ENCODE measurements around the gene MACF1.
"Not testable (repeated sequence)": the region's sequence is repeated elsewhere in the genome, so short reads cannot be mapped to it uniquely, and the experiment has no call there.

MACF1 gene

GRCh38 chr1:39514710-39515124 lies 310.2 kb downstream of the MACF1 start:
- DNase-seq (ENCODE audit: low read depth) = not testable (repeated sequence)

- DNase-seq (ENCODE audit: low read depth) = not testable (repeated sequence)
These were observed 310.9 kb downstream of the MACF1 start for GRCh38 chr1:39515131-39516086.

GRCh38 chr1:39516841-39517240 lies 312.3 kb downstream of the MACF1 start:
- DNase-seq (ENCODE audit: low read depth) = not testable (repeated sequence)

GRCh38 chr1:39517936-39518335 lies 313.4 kb downstream of the MACF1 start:
- DNase-seq (ENCODE audit: low read depth) = not testable (repeated sequence)

- not testable (repeated sequence) for DNase-seq (ENCODE audit: low read depth)
These were observed 314.9 kb downstream of the MACF1 start for GRCh38 chr1:39519376-39519775.

GRCh38 chr1:39522221-39522620 lies 317.7 kb downstream of the MACF1 start:
- DNase-seq (ENCODE audit: low read depth) = not testable (repeated sequence)

GRCh38 chr1:39522661-39523567 lies 318.4 kb downstream of the MACF1 start:
- no peak for DNase-seq (ENCODE audit: low read depth)

GRCh38 chr1:39524171-39524570 lies 319.7 kb downstream of the MACF1 start:
- no peak for DNase-seq (ENCODE audit: low read depth)

- no peak for DNase-seq (ENCODE audit: low read depth)
These were observed 320.3 kb downstream of the MACF1 start for GRCh38 chr1:39524591-39525365.

- no peak for DNase-seq (ENCODE audit: low read depth)
These were observed 321.1 kb downstream of the MACF1 start for GRCh38 chr1:39525366-39526165.

- DNase-seq (ENCODE audit: low read depth) = no peak
These were observed 322.1 kb downstream of the MACF1 start for GRCh38 chr1:39526466-39527189.

GRCh38 chr1:39527190-39527579 lies 322.7 kb downstream of the MACF1 start:
- DNase-seq (ENCODE audit: low read depth) = not testable (repeated sequence)

- no peak for DNase-seq (ENCODE audit: low read depth)
These were observed 323.6 kb downstream of the MACF1 start for GRCh38 chr1:39528082-39528481.

- no peak for DNase-seq (ENCODE audit: low read depth)
These were observed 325.5 kb downstream of the MACF1 start for GRCh38 chr1:39529901-39530535.

- no peak for DNase-seq (ENCODE audit: low read depth)
These were observed 327.0 kb downstream of the MACF1 start for GRCh38 chr1:39531526-39531925.

- no peak for DNase-seq (ENCODE audit: low read depth)
These were observed 328.9 kb downstream of the MACF1 start for GRCh38 chr1:39533442-39533841.
